IgD-negative memory B cell (primary cell): ENCODE measurements around the gene CHMP2B. TPM values are rescaled to one million over a fixed set of nuclear protein-coding genes. Genes with fewer than 3 reads are reported as not detected.
"Not testable (repeated sequence)": the region's sequence is repeated elsewhere in the genome, so short reads cannot be mapped to it uniquely, and the experiment has no call there.

Experiments
- H3K27ac Mint-ChIP-seq, 3 donors: one replicate each; pipeline ENCODE4 v1.8.0; 2020 to 2022; ENCODE audit warnings: mild to moderate bottlenecking in 3 of 3, mixed read lengths in 3 of 3, moderate library complexity in 1 of 3
- H3K27me3 Mint-ChIP-seq: one replicate; pipeline ENCODE4 v1.8.0; 2021; ENCODE audit warnings: mixed read lengths
- H3K36me3 Mint-ChIP-seq: one replicate; pipeline ENCODE4 v1.8.0; 2020; ENCODE audit warnings: mild to moderate bottlenecking, mixed read lengths
- H3K4me1 Mint-ChIP-seq, 3 donors: one replicate each; pipeline ENCODE4 v1.8.0; 2020 to 2022; ENCODE audit warnings: mixed read lengths in 3 of 3, mild to moderate bottlenecking in 1 of 3
- H3K4me3 Mint-ChIP-seq, 4 donors: one replicate each; pipeline ENCODE4 v1.8.0; 2020 to 2022; ENCODE audit warnings: mild to moderate bottlenecking in 4 of 4, mixed read lengths in 4 of 4, moderate library complexity in 3 of 4
- H3K9me3 Mint-ChIP-seq, 3 donors: one replicate each; pipeline ENCODE4 v1.8.0; 2020 to 2021; ENCODE audit warnings: mixed read lengths in 3 of 3, mild to moderate bottlenecking in 1 of 3
- polyA plus RNA-seq: library from polyadenylated mRNA; unstranded; fragments of 300-500 nt; fragmentation: Illumina TruSeq; gene quantifications from one replicate; pipeline ENCODE4 v1.2.3, GENCODE V29; 2021

The CHMP2B gene
- polyA plus RNA-seq, 1 donor from 2014 or later = 59.2 TPM

DNA sequence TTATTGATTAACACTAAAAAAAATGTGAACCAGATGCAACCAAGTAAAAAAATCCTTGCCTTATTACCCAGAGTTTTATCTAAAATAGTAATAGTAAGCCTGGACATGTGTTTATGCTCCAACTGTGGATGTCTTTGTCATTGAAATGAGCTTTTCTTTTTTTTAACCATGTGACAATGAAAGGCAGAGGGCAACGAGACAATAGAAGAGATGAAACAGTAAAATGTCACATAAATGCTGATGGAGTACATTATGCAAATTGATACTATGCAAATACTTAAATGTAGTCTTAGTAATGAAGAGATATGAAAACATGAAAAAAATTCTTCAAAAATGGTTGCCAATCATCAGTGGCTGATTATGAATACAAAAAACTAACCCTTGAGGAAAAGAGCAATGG lies 20.5 kb upstream of the CHMP2B start:
- no peaks in the 10 kb centered on the region for H3K4me1 Mint-ChIP-seq
- no peak overlapping the region for H3K4me3 Mint-ChIP-seq
- H3K27me3 Mint-ChIP-seq = peaks cover 8% of the 10 kb centered on the region
- H3K36me3 Mint-ChIP-seq = no peaks in the 10 kb centered on the region
- no peak overlapping the region for H3K27ac Mint-ChIP-seq
- H3K9me3 Mint-ChIP-seq = no peaks in the 10 kb centered on the region

DNA sequence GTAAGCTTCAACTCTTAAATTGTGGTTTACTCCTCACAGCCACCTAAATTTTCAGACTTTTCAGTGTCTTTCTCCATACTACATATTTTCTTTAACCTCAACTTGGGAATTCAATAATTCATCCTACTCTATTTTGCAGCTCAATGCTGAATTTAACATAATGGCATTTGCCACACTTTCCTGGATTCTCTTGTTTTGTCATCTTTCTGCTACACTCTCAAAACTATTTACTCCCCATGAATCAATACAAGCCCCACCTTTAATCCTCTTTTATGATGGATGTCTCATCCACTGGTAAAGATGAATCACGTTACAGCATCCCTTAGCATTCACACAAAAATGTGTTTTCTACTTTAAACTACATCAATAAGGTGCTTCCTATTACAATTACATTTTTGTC lies 19.6 kb upstream of the CHMP2B start:
- Mint-ChIP-seq H3K4me3 (no peak overlapping the region), H3K9me3 (no peaks in the 10 kb centered on the region), H3K36me3 (no peaks in the 10 kb centered on the region), H3K27ac (no peak overlapping the region), H3K4me1 (no peaks in the 10 kb centered on the region), H3K27me3 (peaks cover 6% of the 10 kb centered on the region)

DNA sequence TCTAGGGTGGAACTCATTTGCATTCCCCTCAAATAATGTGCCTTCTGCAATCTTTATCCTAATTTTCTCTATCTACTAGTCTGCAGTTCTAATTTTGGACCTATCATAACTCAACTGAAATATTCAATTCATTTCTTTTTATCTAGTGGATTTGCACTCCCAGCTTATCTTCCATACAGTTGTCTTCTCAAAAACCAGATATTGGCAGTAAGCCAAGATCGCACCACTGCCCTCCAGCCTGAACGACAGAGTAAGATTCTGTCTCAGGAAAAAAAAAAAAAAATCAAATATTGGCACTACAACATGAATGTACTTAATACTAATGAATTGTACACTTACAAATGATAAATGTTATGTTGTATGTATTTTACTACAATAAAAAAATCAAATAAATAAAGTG lies 18.0 kb upstream of the CHMP2B start:
- H3K36me3 Mint-ChIP-seq = no peaks in the 10 kb centered on the region
- H3K27ac Mint-ChIP-seq = no peak overlapping the region
- no peaks in the 10 kb centered on the region for H3K9me3 Mint-ChIP-seq
- no peak overlapping the region for H3K4me3 Mint-ChIP-seq
- peaks cover 7% of the 10 kb centered on the region for H3K27me3 Mint-ChIP-seq
- H3K4me1 Mint-ChIP-seq = no peaks in the 10 kb centered on the region

DNA sequence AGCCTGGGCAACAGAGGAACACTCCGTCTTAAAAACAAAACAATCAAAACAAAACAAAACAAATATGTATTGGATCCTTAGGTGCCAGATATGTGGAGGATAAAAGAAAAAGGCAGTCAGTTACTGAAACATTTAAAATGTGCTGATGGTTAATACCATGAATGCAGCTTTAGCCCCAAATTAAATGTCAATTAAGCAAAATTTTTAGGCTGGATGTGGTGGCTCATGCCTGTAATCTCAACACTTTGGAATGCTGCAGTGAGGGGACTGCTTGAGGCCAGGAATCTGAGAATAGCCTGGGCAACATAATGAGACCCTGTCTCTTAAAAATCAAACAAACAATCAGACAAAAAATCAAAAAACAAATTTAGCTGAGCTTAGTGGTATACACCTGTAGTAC lies 8.5 kb upstream of the CHMP2B start:
- Mint-ChIP-seq H3K27me3 (peaks cover 8% of the 10 kb centered on the region), H3K4me3 (no peak overlapping the region), H3K36me3 (no peaks in the 10 kb centered on the region), H3K9me3 (peaks cover 2 to 4% (median 2%) of the 10 kb centered on the region in 3 donors), H3K27ac (no peak overlapping the region), H3K4me1 (no peaks in the 10 kb centered on the region)

DNA sequence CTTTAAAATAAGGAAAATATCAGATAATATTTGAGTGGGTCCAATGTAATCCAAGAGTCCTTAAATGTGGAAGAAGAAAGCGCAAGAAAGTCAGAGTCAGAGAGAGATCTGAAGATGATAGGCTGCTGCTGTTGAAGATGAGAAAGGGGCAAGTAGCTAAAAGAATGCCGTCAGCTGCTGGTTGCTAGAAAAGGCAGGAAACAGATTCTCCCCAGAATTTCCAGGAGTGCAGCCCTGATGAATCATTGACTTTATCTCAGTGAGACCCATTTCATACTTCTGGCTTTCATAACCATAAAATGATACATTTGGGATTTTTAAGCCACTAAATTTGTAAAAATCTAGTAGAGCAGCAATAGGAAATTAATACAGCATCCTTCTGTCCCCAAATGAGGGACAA lies 7.5 kb upstream of the CHMP2B start:
- H3K4me3 Mint-ChIP-seq = no peak overlapping the region
- peaks cover 7% of the 10 kb centered on the region for H3K27me3 Mint-ChIP-seq
- H3K36me3 Mint-ChIP-seq = no peaks in the 10 kb centered on the region
- H3K27ac Mint-ChIP-seq = no peak overlapping the region
- H3K9me3 Mint-ChIP-seq = peaks cover 2 to 4% (median 2%) of the 10 kb centered on the region in 3 donors
- H3K4me1 Mint-ChIP-seq = no peaks in the 10 kb centered on the region

DNA sequence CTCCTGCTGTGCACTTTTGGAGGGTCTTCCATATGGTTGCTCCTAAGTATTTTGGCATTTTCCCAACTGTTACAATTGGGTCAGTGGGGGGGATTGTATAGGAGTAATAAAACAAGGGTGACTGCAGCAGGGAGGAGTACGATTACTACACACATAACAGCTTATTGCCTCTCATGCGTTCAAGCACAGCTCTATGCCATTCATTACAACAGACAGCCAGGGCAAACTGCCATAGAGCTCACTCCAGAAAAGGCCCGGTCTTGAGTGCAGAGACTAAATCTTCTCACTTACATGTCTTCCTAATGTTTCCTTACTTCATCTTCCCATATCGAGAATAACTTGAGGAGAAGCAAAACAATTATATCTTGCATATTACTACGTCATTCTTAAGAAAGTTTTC lies 1.4 kb upstream of the CHMP2B start:
- Mint-ChIP-seq H3K9me3 (peaks cover 2 to 4% (median 2%) of the 10 kb centered on the region in 3 donors), H3K27ac (peak overlapping the region in 2 of 3 donors; percentile 14 to 69)

DNA sequence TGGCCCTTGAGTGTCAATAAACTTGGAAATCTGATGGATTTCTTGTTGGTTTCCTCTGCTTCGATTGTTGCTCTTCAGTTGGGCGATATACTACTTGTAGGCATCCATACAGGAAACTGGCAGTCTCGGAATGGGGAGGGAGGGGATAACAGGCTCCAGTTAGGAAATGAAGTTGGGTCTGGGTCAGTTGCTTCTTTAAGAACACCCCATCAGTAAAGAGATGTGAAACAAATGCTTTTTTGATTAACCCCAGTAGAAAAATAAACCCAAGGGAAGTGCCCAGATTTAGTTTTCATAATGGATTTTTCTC lies 681 bp downstream of the CHMP2B start:
- peaks cover 5% of the 10 kb centered on the region for H3K27me3 Mint-ChIP-seq
- peaks cover 38 to 43% (median 40%) of the 10 kb centered on the region in 3 donors for H3K4me1 Mint-ChIP-seq
- H3K9me3 Mint-ChIP-seq = peaks cover 2 to 3% (median 2%) of the 10 kb centered on the region in 3 donors
- peaks cover 6% of the 10 kb centered on the region for H3K36me3 Mint-ChIP-seq
- H3K27ac Mint-ChIP-seq = peak overlapping the region; percentile 98 to 99 (median 99)
- peak overlapping the region; percentile 99 to 100 (median 100) for H3K4me3 Mint-ChIP-seq

More for the DNA sequence above, 1.4 kb upstream of the CHMP2B start:
- H3K4me3 Mint-ChIP-seq = peak overlapping the region; percentile 24 to 99 (median 57)
- peaks cover 27 to 32% (median 29%) of the 10 kb centered on the region in 3 donors for H3K4me1 Mint-ChIP-seq
- H3K36me3 Mint-ChIP-seq = no peaks in the 10 kb centered on the region
- H3K27me3 Mint-ChIP-seq = peaks cover 5% of the 10 kb centered on the region

DNA sequence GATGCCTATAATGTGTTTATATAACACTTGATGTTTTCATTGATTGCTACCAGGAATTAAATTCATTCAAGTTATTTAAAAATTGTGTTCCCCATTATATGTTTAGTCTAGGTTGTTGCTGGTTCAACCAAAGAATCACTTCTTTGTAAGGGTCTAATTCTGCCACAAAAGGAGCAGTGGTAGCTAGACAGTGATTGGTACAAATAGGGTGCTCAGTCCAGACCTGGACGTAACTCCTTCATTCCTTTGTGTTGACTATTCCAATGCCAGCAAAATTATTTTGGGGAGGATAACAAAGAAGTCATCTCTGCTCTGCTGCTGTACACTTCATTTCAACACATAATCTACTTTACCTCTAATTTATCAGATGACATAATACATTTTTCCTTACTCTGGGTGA lies 1.2 kb downstream of the CHMP2B start:
- Mint-ChIP-seq H3K4me1 (peaks cover 43 to 48% (median 44%) of the 10 kb centered on the region in 3 donors), H3K27ac (peak overlapping the region; percentile 98 to 99 (median 99)), H3K9me3 (no peaks in the 10 kb centered on the region), H3K27me3 (peaks cover 2% of the 10 kb centered on the region), H3K4me3 (peak overlapping the region; percentile 99 to 100 (median 100)), H3K36me3 (peaks cover 6% of the 10 kb centered on the region)

DNA sequence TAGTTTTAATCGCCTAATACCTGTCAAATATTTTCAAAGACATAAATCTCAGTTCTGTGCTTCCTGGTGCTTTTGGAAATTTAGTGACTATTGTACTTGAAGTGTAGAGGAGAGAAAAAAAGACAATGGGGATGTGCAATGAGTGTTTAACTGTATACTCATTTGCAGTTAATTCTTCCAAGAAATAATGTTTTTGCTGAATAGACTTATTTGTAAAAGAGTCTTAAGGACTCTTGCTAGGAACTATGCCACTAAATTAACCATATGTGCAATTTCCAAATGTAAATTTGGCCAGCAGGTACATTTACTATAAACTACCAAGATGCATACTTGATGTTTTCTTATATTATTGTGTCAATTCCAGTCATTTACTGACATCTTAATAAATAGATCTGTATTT lies 2.0 kb downstream of the CHMP2B start:
- Mint-ChIP-seq H3K36me3 (peaks cover 6% of the 10 kb centered on the region), H3K9me3 (no peaks in the 10 kb centered on the region), H3K27me3 (peaks cover 2% of the 10 kb centered on the region), H3K4me3 (peak overlapping the region in 3 of 4 donors; percentile 99 to 100 (median 100)), H3K27ac (peak overlapping the region in 2 of 3 donors; percentile 98 to 99), H3K4me1 (peaks cover 46 to 51% (median 47%) of the 10 kb centered on the region in 3 donors)

DNA sequence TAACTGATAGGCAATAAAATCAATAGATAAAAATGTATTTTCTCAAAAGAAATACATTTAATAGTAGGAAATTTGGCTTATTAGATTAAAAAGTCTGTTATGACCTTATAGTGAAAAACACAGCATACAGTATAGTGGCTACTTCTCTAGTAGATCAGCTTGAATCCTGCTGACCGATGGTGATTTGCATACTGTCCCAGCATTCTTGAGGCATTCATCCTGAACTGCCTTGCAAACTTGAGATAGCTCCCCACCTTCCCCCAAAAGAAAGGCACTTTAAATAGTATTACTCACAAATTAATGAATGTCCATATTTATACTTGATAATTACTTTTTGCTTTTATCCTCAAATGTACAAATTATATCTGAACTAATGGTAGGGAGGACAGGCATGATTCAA lies 6.7 kb downstream of the CHMP2B start:
- Mint-ChIP-seq H3K27ac (no peak overlapping the region), H3K36me3 (peaks cover 13% of the 10 kb centered on the region), H3K4me3 (no peak overlapping the region), H3K4me1 (peaks cover 34 to 43% (median 40%) of the 10 kb centered on the region in 3 donors), H3K27me3 (no peaks in the 10 kb centered on the region), H3K9me3 (no peaks in the 10 kb centered on the region)

DNA sequence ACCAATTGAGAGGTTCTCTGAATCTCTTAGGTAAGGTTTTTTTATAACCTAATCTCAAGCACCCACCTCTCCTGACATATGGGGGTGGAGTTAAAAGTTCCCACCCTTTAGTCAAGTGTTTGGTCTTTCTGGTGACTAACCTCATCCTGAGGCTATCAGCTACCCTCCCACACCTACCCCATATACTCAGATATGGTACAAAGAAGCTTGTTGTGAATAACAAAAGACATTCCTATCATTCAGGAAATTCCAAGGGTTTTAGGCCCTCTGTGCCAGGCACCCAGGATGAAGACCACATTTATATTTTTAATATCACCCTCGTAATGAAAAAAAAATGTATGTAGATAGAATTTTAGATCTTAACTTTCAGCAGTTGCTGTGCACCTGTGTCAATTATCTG lies 9.0 kb downstream of the CHMP2B start:
- no peaks in the 10 kb centered on the region for H3K27me3 Mint-ChIP-seq
- H3K4me1 Mint-ChIP-seq = peaks cover 19 to 34% (median 30%) of the 10 kb centered on the region in 3 donors
- peaks cover 14% of the 10 kb centered on the region for H3K36me3 Mint-ChIP-seq
- H3K4me3 Mint-ChIP-seq = no peak overlapping the region
- H3K27ac Mint-ChIP-seq = no peak overlapping the region
- no peaks in the 10 kb centered on the region for H3K9me3 Mint-ChIP-seq

DNA sequence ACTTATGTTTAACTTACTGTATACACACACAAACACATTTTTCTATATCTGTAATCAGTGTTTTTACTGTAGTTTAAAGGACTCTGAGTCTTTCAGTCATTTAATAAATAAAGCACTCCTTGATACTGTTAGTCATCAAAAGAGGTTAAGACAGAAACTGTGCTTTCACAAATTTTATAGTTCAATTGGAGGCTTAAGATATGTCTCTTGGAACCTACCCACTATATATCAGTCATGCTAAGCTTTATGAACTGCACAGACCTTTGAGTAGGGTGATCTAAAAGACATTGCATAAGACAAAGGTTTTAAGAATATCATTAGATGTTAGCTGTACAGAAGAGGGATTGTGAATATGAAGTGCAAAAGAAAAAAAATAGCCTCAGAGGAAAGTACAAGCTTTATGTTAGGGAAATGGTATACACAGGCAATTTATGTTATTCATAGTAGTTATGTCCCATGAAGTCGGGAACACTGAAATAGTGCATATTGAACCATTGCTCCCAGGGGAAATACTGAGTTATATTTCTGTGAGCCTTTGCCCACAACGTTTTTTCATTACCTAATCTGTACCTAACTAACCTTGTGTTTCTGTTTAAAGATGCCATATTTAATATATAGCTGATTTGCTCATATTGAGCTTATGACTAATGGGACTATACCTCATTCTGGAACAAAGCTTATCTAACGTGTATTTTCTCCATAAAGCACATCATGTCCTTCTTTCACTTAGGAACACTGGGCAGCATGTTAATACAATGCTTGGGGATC lies 19.7 kb downstream of the CHMP2B start:
- Mint-ChIP-seq H3K36me3 (peaks cover 2% of the 10 kb centered on the region), H3K4me3 (no peak overlapping the region), H3K27me3 (no peaks in the 10 kb centered on the region), H3K4me1 (peaks cover 6 to 16% (median 10%) of the 10 kb centered on the region in 3 donors), H3K9me3 (no peaks in the 10 kb centered on the region), H3K27ac (no peak overlapping the region)

DNA sequence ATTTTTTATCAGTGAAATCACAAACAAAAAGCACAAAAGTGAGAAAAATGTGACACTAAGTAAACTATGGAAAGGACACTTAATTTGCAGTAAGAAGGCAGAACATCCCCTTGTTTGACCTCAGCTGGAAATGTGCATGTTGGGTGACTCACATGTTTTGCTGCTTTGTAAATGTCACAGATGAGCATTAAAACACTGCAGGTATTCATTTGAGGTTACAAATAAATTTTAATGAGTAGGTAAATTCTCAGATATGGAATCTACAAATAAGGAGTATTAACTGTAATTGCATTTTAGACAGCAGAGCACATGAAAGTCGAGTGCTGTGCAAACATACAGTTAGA lies 20.3 kb downstream of the CHMP2B start:
- H3K4me3 Mint-ChIP-seq = no peak overlapping the region
- no peak overlapping the region for H3K27ac Mint-ChIP-seq
- H3K36me3 Mint-ChIP-seq = peaks cover 3% of the 10 kb centered on the region
- H3K27me3 Mint-ChIP-seq = no peaks in the 10 kb centered on the region
- no peaks in the 10 kb centered on the region for H3K9me3 Mint-ChIP-seq
- peaks cover 3 to 14% (median 8%) of the 10 kb centered on the region in 3 donors for H3K4me1 Mint-ChIP-seq

DNA sequence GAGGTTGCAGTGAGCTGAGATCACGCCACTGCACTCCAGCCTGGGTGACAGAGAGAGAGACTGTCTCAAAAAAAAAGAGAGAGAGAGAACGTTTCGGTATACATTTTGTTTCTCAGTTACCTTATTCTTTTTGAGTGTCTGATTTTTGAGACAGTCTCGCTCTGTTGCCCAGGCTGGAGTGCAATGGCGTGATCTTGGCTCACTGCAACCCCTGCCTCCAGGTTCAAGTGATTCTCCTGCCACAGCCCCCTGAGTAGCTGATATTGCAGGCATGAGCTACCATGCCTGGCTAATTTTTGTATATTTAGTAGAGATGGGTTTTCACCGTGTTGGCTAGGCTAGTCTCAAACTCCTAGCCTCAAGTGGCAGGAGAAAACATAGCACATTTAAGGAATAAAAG lies 21.1 kb downstream of the CHMP2B start:
- not testable (repeated sequence) for H3K4me1 Mint-ChIP-seq, H3K9me3 Mint-ChIP-seq, H3K36me3 Mint-ChIP-seq, H3K27ac Mint-ChIP-seq, H3K27me3 Mint-ChIP-seq, H3K4me3 Mint-ChIP-seq

DNA sequence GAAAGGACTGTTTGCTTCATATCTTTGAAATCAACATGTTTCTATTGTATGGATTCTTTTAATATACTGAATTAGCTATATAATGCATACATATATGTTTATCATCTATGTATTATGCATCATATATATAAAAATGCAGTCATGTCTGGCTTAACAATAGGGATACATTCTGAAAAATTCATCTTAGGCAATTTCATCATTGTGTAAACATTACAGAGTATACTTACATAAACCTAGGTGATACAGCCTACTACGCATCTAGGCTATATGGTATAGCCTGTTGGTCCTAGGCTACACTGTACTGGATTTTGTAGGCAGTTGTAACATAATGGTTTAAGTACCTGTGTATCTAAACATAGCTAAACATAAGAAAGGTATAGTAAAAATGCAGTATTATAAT lies 21.7 kb downstream of the CHMP2B start:
- peaks cover 7% of the 10 kb centered on the region for H3K36me3 Mint-ChIP-seq
- peaks cover 2 to 6% (median 3%) of the 10 kb centered on the region in 3 donors for H3K4me1 Mint-ChIP-seq
- no peak overlapping the region for H3K4me3 Mint-ChIP-seq

DNA sequence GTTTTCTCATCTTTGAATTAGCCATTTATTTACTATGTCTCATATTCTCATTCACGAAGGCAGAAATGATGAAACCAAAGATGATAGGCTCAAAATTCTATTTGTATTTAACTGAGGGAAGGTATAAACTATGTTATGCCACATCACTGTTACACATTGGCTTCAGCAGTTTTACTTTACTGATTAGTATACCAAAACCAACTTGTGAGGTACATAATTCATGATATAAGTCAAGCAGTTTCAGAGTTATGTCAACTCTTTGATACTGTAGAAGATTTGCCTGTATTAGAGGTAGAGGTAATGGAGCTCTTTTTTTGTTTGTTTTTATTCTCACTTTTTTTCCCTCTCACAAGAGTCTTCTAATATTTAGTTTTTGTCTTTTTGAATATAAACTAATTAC lies 22.9 kb downstream of the CHMP2B start:
- H3K36me3 Mint-ChIP-seq = peaks cover 8% of the 10 kb centered on the region
- H3K9me3 Mint-ChIP-seq = no peaks in the 10 kb centered on the region
- H3K27ac Mint-ChIP-seq = no peak overlapping the region
- H3K4me3 Mint-ChIP-seq = no peak overlapping the region
- no peaks in the 10 kb centered on the region for H3K27me3 Mint-ChIP-seq
- H3K4me1 Mint-ChIP-seq = peaks cover 0 to 6% (median 2%) of the 10 kb centered on the region in 3 donors

More for the DNA sequence above, 21.7 kb downstream of the CHMP2B start:
- Mint-ChIP-seq H3K9me3 (no peaks in the 10 kb centered on the region), H3K27me3 (no peaks in the 10 kb centered on the region), H3K27ac (no peak overlapping the region)
